ENCODE measurements around the gene EGFR. TPM values are rescaled to one million over a fixed set of nuclear protein-coding genes. Genes with fewer than 3 reads are reported as not detected.

EGFR gene
- total RNA-seq, 2 donors from 2014 or later: 57.8 to 63.4 TPM

DNA sequence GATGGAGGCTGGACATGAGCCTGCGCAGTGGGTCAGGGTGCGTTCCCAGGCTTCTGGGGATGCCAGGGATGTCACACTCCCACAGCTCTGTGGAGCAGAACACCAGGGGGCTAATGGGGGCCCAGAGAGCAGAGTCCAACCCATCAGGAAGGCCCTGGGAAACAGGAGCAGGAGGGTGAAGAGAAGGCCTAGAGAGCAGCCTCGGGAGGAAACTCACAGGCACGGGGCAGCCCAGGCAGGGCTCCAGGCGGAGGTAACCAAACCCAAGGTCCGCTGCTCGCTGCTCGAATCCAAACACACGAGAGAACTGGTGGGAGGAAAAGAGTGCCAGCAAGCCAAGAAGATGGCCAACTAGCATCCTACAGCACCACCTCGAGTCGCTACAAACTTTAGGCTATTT is 215.6 kb downstream of the EGFR start:
- no peaks in the 10 kb centered on the region for H3K27me3 ChIP-seq
- intact Hi-C loops (cut with DNase I): no loop called here
- H3K4me1 ChIP-seq: no peaks in the 10 kb centered on the region

DNA sequence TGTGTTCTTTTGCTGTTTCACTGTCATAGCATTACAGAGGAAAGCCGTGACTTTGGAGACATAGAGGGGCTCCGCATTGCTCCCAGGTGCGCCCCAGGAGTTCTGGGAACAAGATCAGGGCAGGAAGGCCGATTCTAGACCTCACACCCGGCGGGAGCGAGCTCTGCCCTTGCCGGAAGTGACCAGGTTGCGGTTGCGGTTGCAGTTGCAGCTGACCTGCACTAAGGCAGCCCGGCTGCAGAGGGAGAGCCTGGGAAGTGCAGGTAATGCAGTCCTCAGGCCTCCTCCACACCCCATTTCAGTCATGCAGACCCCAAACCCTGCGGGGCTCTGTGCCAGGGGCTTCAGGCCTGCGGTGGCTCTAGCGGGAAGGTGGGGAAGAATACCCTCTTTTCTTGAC is 216.3 kb downstream of the EGFR start:
- no peak overlapping the region for H3K4me3 ChIP-seq
- H3K27ac ChIP-seq: no peak overlapping the region
- TF ChIP-seq, protein P1, sequence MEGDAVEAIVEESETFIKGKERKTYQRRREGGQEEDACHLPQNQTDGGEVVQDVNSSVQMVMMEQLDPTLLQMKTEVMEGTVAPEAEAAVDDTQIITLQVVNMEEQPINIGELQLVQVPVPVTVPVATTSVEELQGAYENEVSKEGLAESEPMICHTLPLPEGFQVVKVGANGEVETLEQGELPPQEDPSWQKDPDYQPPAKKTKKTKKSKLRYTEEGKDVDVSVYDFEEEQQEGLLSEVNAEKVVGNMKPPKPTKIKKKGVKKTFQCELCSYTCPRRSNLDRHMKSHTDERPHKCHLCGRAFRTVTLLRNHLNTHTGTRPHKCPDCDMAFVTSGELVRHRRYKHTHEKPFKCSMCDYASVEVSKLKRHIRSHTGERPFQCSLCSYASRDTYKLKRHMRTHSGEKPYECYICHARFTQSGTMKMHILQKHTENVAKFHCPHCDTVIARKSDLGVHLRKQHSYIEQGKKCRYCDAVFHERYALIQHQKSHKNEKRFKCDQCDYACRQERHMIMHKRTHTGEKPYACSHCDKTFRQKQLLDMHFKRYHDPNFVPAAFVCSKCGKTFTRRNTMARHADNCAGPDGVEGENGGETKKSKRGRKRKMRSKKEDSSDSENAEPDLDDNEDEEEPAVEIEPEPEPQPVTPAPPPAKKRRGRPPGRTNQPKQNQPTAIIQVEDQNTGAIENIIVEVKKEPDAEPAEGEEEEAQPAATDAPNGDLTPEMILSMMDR (IDR thresholded peaks at IDR 0.05): no peak
- no peaks in the 10 kb centered on the region for H3K36me3 ChIP-seq
- no peaks in the 10 kb centered on the region for H3K9me3 ChIP-seq
- no peaks in the 10 kb centered on the region for H3K27me3 ChIP-seq
- DNase-seq: peak; percentile 14
- intact Hi-C loops (cut with DNase I): no loop called here
- H3K9ac ChIP-seq (ENCODE audit: low read depth in 2 of 2, low read length in 2 of 2): no peak overlapping the region
- no peaks in the 10 kb centered on the region for H3K4me1 ChIP-seq

More for the DNA sequence above, 215.6 kb downstream of the EGFR start:
- TF ChIP-seq, protein P1 (IDR thresholded peaks at IDR 0.05): no peak
- H3K9ac ChIP-seq (ENCODE audit: low read depth in 2 of 2, low read length in 2 of 2): no peak overlapping the region
- H3K9me3 ChIP-seq: no peaks in the 10 kb centered on the region
- DNase-seq: peak; percentile 6
- H3K4me3 ChIP-seq: no peak overlapping the region
- no peak overlapping the region for H3K27ac ChIP-seq
- no peaks in the 10 kb centered on the region for H3K36me3 ChIP-seq

DNA sequence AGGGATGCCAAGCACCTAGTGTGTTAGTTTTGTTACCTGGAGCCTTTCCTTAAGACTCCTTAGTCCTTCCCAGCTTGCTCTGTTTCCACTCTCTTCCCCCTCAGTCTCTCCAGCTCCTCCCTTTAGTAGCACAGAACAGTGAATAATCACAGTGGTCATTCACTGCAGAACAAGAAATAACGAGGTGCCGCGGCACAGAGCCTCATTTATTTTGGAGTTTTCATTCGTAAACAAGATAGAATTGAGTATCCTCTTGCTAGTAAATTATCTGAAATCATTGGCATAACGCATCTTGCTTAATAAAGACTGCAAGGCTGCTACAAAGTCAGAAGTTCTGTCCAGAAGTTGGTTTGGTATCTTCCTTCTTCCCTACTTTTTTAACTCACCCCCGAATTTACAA is 217.0 kb downstream of the EGFR start:
- H3K27ac ChIP-seq: no peak overlapping the region
- no peak for DNase-seq
- H3K36me3 ChIP-seq: no peaks in the 10 kb centered on the region
- no peak overlapping the region for H3K9ac ChIP-seq (ENCODE audit: low read depth in 2 of 2, low read length in 2 of 2)
- intact Hi-C loops (cut with DNase I): no loop called here
- no peak overlapping the region for H3K4me3 ChIP-seq
- TF ChIP-seq, protein P1 (IDR thresholded peaks at IDR 0.05): no peak
- H3K4me1 ChIP-seq: no peaks in the 10 kb centered on the region
- no peaks in the 10 kb centered on the region for H3K27me3 ChIP-seq
- no peaks in the 10 kb centered on the region for H3K9me3 ChIP-seq

DNA sequence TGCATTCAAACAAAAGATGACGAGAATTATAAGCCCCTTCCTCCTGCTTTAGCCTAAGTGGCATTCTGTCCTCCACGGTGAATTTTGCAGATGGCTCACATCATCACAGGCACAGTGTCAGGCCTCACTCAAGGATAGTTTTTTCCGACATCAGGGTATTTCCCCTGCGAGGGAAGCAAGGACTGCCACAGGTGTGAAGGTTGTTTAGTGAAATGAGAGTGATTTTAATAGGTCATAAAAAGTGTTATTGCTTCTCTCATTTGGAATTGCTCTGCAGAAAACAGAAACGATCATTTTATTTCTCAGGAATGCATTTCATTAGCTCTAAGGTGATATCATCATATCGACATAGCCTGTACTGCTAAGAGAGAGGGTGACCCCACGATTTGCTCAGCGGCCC is 217.7 kb downstream of the EGFR start:
- H3K9me3 ChIP-seq: no peaks in the 10 kb centered on the region
- H3K9ac ChIP-seq (ENCODE audit: low read depth in 2 of 2, low read length in 2 of 2): no peak overlapping the region
- H3K36me3 ChIP-seq: no peaks in the 10 kb centered on the region
- H3K27ac ChIP-seq: no peak overlapping the region
- no peak for DNase-seq
- TF ChIP-seq, protein P1 (IDR thresholded peaks at IDR 0.05): no peak
- no peaks in the 10 kb centered on the region for H3K4me1 ChIP-seq
- no peaks in the 10 kb centered on the region for H3K27me3 ChIP-seq
- no peak overlapping the region for H3K4me3 ChIP-seq
- intact Hi-C loops (cut with DNase I): no loop called here

DNA sequence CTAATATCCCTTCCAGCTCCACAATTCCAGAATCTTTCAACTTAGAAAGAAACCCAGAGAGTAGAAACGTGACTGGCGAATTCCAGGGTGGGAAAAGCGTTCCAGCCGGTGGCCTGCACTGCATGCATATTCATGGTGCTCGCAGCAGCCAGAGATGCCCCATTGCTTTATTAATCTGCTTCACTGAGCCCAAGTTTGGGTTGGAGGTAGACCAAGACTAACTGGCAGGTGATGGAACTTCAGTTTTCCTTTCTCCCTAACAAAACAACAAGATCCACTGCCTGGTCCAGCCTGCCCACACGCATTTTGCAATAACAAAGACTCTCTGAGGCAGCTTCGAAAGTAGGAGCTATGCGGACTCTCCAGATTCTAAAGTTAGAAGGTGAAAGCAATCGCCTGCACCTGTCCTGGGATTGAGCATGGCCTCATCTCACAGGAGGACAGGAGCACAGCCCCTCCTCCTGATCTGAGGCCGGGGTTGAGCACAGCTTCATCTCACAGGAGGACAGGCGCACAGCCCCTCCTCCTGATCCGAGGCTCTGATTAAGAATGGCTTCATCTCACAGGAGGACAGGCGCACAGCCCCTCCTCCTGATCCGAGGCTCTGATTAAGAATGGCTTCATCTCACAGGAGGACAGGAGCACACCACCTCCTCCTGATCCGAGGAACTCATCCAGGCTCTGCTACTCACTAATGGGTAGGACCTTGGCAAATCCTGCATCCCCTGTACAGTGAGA is 218.5 kb downstream of the EGFR start:
- Histone ChIP-seq H3K9me3 (no peaks in the 10 kb centered on the region), H3K4me3 (no peak overlapping the region), H3K4me1 (no peaks in the 10 kb centered on the region), H3K27ac (no peak overlapping the region), H3K9ac (ENCODE audit: low read depth in 2 of 2, low read length in 2 of 2) (no peak overlapping the region), H3K27me3 (no peaks in the 10 kb centered on the region), H3K36me3 (no peaks in the 10 kb centered on the region)
- no peak for DNase-seq
- TF ChIP-seq, protein P1 (IDR thresholded peaks at IDR 0.05): no peak
- intact Hi-C loops (cut with DNase I): no loop called here
